ENCODE data around the gene AP3B1. TPM values are rescaled to one million over a fixed set of nuclear protein-coding genes. Genes with fewer than 3 reads are reported as not detected.

AP3B1 gene
- total RNA-seq, 1 donor from 2014 or later = 49.6 TPM

DNA sequence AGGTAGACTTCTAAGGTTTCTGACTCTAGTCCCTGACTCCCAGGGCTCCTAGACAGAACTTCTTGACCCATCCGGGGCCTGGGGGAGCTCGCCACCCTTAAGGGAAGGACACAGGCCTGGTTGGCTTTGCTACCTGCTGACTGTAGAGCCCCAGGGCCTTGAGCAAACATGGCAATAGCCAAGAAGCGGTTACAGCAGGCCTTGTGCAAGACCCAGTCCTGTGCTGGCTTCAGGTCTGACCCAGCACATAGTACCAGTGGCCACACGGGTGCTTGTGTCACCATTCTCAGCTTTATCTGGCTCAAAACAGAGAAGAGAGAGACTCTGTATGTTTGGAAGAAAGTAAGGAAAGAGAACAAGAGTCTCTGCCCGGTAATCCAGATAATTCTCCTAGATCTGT is 41.8 kb downstream of the AP3B1 start:
- no peak overlapping the region for H3K27ac ChIP-seq

DNA sequence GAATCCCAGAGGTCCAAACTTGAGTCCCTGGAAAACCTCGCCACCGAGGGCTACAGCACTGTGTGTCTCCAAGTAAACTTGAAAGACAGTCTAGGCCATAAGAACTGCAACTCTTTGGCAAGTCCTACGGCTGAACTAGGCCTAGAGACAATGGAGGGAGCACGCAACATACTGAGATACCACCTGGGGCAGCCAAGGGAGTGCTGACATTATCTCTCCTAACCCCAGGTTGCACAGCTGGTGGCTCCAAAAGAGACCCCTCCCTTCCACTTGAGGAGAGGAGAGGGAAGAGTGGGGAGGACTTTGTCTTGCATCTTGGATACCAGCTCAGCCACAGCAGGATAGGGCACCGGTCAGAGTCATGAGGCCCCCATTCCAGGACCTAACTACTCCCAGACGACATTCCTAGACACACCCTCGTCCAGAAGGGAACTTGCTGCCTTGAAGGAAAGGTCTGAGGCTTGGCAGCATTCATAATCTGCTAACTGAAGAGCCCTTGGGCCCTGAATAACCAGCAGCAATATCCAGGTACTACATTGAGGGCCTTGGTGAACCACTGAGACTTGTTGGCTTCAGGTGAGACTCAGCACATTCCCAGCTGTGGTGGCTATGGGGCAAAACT is 42.7 kb downstream of the AP3B1 start:
- TF ChIP-seq POLR2AphosphoS5 (IDR thresholded peaks at IDR 0.05; ENCODE audit: insufficient read depth in 1 of 2, low read depth in 1 of 2) (no peak), POLR2A (IDR thresholded peaks at IDR 0.05) (no peak)
- TF ChIP-seq, protein P1, sequence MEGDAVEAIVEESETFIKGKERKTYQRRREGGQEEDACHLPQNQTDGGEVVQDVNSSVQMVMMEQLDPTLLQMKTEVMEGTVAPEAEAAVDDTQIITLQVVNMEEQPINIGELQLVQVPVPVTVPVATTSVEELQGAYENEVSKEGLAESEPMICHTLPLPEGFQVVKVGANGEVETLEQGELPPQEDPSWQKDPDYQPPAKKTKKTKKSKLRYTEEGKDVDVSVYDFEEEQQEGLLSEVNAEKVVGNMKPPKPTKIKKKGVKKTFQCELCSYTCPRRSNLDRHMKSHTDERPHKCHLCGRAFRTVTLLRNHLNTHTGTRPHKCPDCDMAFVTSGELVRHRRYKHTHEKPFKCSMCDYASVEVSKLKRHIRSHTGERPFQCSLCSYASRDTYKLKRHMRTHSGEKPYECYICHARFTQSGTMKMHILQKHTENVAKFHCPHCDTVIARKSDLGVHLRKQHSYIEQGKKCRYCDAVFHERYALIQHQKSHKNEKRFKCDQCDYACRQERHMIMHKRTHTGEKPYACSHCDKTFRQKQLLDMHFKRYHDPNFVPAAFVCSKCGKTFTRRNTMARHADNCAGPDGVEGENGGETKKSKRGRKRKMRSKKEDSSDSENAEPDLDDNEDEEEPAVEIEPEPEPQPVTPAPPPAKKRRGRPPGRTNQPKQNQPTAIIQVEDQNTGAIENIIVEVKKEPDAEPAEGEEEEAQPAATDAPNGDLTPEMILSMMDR (IDR thresholded peaks at IDR 0.05) = no peak
- intact Hi-C loops (cut with DNase I) = no loop called here

More for the DNA sequence above, 41.8 kb downstream of the AP3B1 start:
- Histone ChIP-seq H3K4me1 (no peaks in the 10 kb centered on the region), H3K36me3 (no peaks in the 10 kb centered on the region), H3K4me3 (no peak overlapping the region), H3K9me3 (no peaks in the 10 kb centered on the region), H3K27me3 (no peaks in the 10 kb centered on the region)
- TF ChIP-seq POLR2AphosphoS5 (IDR thresholded peaks at IDR 0.05; ENCODE audit: insufficient read depth in 1 of 2, low read depth in 1 of 2) (no peak), POLR2A (IDR thresholded peaks at IDR 0.05) (no peak)
- TF ChIP-seq, protein P1 (IDR thresholded peaks at IDR 0.05) = no peak
- no peak for DNase-seq (ENCODE audit: extremely low spot score in 2 of 2)
- intact Hi-C loops (cut with DNase I) = no loop called here

DNA sequence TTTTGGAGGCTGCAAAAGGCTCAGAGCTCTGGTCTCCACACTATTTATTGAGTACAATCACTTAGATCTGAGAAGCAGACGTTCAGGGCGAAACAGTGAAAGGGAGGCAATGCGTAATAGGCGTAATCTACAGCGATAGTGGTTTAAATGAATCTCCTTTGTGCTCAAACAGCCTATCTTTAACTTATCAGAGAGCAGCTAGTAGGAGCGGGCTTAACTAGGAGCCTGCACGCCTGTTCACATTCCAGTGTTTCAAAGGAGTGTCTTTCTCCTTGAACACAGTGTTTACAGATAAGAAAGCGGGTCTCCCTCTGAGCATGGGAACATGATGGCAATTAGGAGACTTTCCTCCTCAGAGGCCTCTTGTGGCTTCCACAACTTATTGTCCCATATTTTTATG is 49.4 kb downstream of the AP3B1 start:
- H3K4me1 ChIP-seq = no peaks in the 10 kb centered on the region
- TF ChIP-seq POLR2AphosphoS5 (IDR thresholded peaks at IDR 0.05; ENCODE audit: insufficient read depth in 1 of 2, low read depth in 1 of 2) = no peak
- TF ChIP-seq, protein P1 (IDR thresholded peaks at IDR 0.05) = no peak
- no peak for TF ChIP-seq POLR2A (IDR thresholded peaks at IDR 0.05)
- intact Hi-C loops (cut with DNase I) = no loop called here
- no peaks in the 10 kb centered on the region for H3K27me3 ChIP-seq
- no peaks in the 10 kb centered on the region for H3K9me3 ChIP-seq
- H3K36me3 ChIP-seq = no peaks in the 10 kb centered on the region
- no peak for DNase-seq (ENCODE audit: extremely low spot score in 2 of 2)
- no peak overlapping the region for H3K27ac ChIP-seq
- no peak overlapping the region for H3K4me3 ChIP-seq

More for the DNA sequence above, 42.7 kb downstream of the AP3B1 start:
- no peaks in the 10 kb centered on the region for H3K9me3 ChIP-seq
- no peak overlapping the region for H3K4me3 ChIP-seq
- no peaks in the 10 kb centered on the region for H3K36me3 ChIP-seq
- H3K27ac ChIP-seq = no peak overlapping the region
- no peaks in the 10 kb centered on the region for H3K27me3 ChIP-seq
- no peak for DNase-seq (ENCODE audit: extremely low spot score in 2 of 2)
- H3K4me1 ChIP-seq = no peaks in the 10 kb centered on the region

- no peak for TF ChIP-seq POLR2A (IDR thresholded peaks at IDR 0.05)
- TF ChIP-seq POLR2AphosphoS5 (IDR thresholded peaks at IDR 0.05; ENCODE audit: insufficient read depth in 1 of 2, low read depth in 1 of 2) = no peak
- TF ChIP-seq, protein P1 (IDR thresholded peaks at IDR 0.05) = no peak
- Histone ChIP-seq H3K36me3 (no peaks in the 10 kb centered on the region), H3K27me3 (no peaks in the 10 kb centered on the region), H3K4me3 (no peak overlapping the region), H3K4me1 (no peaks in the 10 kb centered on the region), H3K27ac (no peak overlapping the region), H3K9me3 (no peaks in the 10 kb centered on the region)
- intact Hi-C loops (cut with DNase I) = no loop called here
- no peak for DNase-seq (ENCODE audit: extremely low spot score in 2 of 2)
These were observed 50.9 kb downstream of the AP3B1 start for GRCh38 chr5:78243639-78244038.

- no peak for DNase-seq (ENCODE audit: extremely low spot score in 2 of 2)
- intact Hi-C loops (cut with DNase I) = no loop called here
- TF ChIP-seq, protein P1 (IDR thresholded peaks at IDR 0.05) = no peak
- TF ChIP-seq POLR2A (IDR thresholded peaks at IDR 0.05) (no peak), POLR2AphosphoS5 (IDR thresholded peaks at IDR 0.05; ENCODE audit: insufficient read depth in 1 of 2, low read depth in 1 of 2) (no peak)
These were observed 51.4 kb downstream of the AP3B1 start for GRCh38 chr5:78243091-78243490.

More at GRCh38 chr5:78243091-78243490, 51.4 kb downstream of the AP3B1 start:
- Histone ChIP-seq H3K27me3 (no peaks in the 10 kb centered on the region), H3K9me3 (no peaks in the 10 kb centered on the region), H3K4me1 (no peaks in the 10 kb centered on the region), H3K27ac (no peak overlapping the region), H3K4me3 (no peak overlapping the region), H3K36me3 (no peaks in the 10 kb centered on the region)
